ENCODE results near the gene RNF227.
"Not testable (repeated sequence)": the region's sequence is repeated elsewhere in the genome, so short reads cannot be mapped to it uniquely, and the experiment has no call there.

RNF227 gene

GRCh38 chr17:7915611-7916384, at the start of gene RNF227:
RNF227 (minus strand) TSS chr17:7916289; CDS start chr17:7916195, 94 bp downstream.
- peak; percentile 86 to 88 for DNase-seq

- no peak for DNase-seq
Observed at GRCh38 chr17:7961421-7961820, 45.3 kb upstream of the RNF227 start.

- no peak for DNase-seq
Observed at GRCh38 chr17:7959503-7960253, 43.6 kb upstream of the RNF227 start.

DNA sequence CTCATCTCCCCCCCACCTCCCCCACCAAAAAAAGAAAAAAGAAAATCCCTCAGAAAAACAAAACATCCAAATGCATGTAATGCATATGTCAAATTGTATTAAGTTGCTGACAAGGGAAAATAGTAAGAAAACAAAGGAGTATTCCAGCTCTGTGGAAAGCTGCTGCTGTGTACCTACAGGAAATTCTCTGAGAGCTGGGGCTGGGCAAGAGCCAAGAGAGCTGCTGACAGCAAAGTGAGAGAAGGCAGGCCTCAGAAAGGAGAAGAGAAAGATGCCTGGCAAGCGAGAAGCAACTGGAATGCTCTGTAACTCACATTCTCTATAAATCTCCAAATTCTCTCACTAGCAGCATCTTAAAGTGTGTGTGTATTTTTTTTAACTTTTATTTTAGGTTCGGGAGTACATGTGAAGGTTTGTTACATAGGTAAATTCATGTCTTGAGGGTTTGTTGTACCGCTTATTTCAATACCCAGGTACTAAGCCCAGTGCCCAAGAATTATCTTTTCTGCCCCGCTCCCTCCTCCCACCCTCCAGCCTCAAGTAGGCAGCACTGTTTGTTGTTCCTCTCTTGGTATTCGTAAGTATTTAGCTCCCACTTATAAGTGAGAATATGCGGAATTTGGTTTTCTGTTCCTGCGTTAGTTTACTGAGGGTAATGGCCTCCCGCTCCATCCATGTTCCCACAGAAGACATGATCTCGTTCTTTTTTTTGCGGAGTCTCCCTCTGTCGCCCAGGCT, 40.3 kb upstream of the RNF227 start:
- DNase-seq = no peak

DNA sequence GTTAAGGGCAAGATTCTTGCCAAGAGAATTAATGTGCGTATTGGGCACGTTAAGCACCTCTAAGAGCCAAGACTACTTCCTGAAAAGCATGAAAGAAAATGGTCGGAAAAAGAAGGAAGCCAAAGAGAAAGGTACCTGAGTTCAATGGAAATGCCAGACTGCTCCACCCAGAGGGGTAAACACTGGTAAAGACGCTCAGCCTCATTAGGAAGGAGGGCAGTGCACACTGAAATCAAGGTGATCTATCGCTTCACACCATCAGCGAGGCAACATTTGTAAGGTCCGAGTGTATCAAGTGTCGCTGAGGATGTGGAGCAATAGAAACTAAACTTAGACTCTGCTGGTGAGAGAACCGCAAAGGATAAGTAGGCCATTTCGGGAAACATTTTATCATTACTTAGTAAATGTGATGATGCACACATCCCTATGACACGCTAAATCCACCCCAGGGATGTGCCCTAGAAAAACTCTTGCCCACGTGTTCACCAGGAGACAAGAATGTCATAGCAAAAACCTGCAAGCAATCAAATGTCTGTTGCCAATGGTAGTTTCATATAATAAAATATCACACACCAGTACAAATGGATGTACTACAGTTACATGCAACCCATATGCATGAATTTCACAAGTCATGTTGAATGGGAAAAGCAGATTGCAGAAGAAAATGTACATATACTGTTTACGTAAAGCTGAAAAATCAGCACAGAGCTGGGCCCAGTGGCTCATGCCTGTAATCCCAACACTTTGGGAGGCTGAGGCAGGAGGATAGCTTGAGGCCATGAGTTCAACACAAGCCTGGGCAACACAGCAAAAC, 39.5 kb upstream of the RNF227 start:
- DNase-seq = no peak

- not testable (repeated sequence) for DNase-seq
Observed at GRCh38 chr17:7953266-7953665, 37.2 kb upstream of the RNF227 start.

GRCh38 chr17:7951143-7951792, 35.2 kb upstream of the RNF227 start:
- DNase-seq = peak in 1 of 2 donors; percentile 25

GRCh38 chr17:7950578-7950977, 34.5 kb upstream of the RNF227 start:
- DNase-seq = no peak

GRCh38 chr17:7947651-7948050, 31.6 kb upstream of the RNF227 start:
- DNase-seq = no peak

GRCh38 chr17:7946441-7946840, 30.4 kb upstream of the RNF227 start:
- DNase-seq = no peak

GRCh38 chr17:7945651-7946050, 29.6 kb upstream of the RNF227 start:
- DNase-seq = no peak

- DNase-seq = no peak
Observed at GRCh38 chr17:7944326-7944725, 28.2 kb upstream of the RNF227 start.

- DNase-seq = no peak
Observed at GRCh38 chr17:7943291-7943690, 27.2 kb upstream of the RNF227 start.

DNA sequence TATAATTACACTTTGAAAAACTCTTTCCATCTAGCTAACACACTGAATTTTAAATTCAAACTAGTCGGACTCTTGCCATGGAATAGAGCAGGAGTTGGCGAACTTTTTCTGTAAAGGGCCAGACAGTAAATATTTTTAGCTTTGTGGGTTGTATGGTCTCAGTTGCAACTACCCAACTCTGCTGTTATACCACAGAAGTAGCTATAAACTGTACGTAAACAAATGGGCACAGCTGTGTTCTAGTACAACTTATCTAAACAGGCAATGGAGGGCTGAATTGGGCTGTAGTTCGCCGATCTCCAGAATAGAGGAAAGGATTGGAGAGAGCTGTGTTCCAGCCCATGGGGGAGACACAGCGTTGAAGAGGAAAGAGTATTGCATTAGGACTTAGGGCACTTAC, 24.7 kb upstream of the RNF227 start:
- DNase-seq = no peak

DNA sequence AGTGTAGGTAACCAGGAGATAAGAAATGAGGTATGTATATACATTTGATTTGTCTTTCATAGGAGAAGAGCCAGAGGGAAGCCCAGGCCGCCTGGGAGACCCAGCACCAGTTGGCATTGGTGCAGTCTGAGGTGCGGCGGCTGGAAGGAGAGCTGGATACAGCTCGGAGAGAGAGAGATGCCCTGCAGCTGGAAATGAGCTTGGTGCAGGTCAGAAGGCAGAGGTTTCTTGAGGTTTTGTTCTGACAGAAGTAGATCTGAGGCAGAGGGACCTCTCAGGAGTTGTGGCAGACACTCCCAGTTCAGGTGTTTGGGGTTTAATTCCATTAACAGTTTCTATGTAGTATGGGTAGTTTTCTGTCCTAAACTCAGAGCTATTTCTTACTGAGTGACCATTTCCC, 23.9 kb upstream of the RNF227 start:
- no peak for DNase-seq

GRCh38 chr17:7935859-7936258, 19.8 kb upstream of the RNF227 start:
- DNase-seq = no peak

DNA sequence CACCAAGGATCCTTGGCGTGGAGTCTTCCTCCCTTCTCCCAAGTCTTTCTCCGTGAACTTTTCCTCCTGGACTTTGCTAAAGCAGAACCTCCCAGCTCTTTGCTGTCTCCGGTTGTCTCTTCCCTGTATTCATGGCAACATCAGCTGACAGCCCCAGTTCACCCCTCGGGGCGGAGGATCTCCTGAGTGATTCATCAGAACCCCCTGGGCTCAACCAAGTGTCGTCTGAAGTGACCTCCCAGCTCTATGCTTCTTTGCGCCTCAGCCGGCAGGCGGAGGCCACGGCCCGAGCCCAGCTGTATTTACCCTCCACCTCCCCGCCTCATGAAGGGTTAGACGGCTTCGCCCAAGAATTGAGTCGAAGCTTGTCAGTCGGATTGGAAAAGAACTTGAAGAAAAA, 16.9 kb upstream of the RNF227 start:
- peak; percentile 25 to 53 for DNase-seq

- peak; percentile 20 to 41 for DNase-seq
Observed at GRCh38 chr17:7932483-7932891, 16.4 kb upstream of the RNF227 start.

GRCh38 chr17:7931709-7932482, 15.8 kb upstream of the RNF227 start, which contains the start of the genes CNTROB and TRAPPC1:
CNTROB (plus strand) TSS chr17:7932206; CDS start chr17:7933080, 874 bp downstream.
TRAPPC1 (minus strand) TSS chr17:7931946; CDS start chr17:7931829, 117 bp downstream.
- DNase-seq = peak; percentile 100

- no peak for DNase-seq
Observed at GRCh38 chr17:7930841-7931631, 14.9 kb upstream of the RNF227 start.

Data from CD4-positive, alpha-beta T cell treated with Interferon alpha-2 for 1 hour (primary cell).